Epithelial cell of proximal tubule (primary cell): ENCODE measurements around the gene SERPINA4. TPM values are rescaled to one million over a fixed set of nuclear protein-coding genes. Genes with fewer than 3 reads are reported as not detected.

Experiments used
- DNase-seq: peaks from one replicate; pipeline ENCODE4 v3.0.0-alpha.2; 2011; ENCODE audit warnings: low read depth
- H3K4me3 ChIP-seq: 2 replicates; pipeline ENCODE4 v1.5.1; 2011; ENCODE audit warnings: low read depth, mild to moderate bottlenecking, low read length
- CTCF ChIP-seq: conservative IDR thresholded peaks from 2 replicates; pipeline ENCODE4 v1.5.1; 2012; ENCODE audit warnings: low read depth, mild to moderate bottlenecking, low read length
- total RNA-seq: library from RNA; depleted of rRNA; stranded (reverse); fragments of >200 nt; gene quantifications from 2 replicates; pipeline ENCODE4 v1.2.3, GENCODE V29; 2015

Gene SERPINA4
- total RNA-seq, 1 donor from 2014 or later, result not detected

GRCh38 chr14:94542811-94543440 is 18.3 kb upstream of the SERPINA4 start:
- no peak for DNase-seq
- no peak overlapping the region for H3K4me3 ChIP-seq
- TF ChIP-seq CTCF, result no peak

GRCh38 chr14:94543449-94544124 is 17.7 kb upstream of the SERPINA4 start:
- DNase-seq, result no peak
- H3K4me3 ChIP-seq, result no peak overlapping the region
- TF ChIP-seq CTCF, result no peak

GRCh38 chr14:94544726-94545125 is 16.5 kb upstream of the SERPINA4 start:
- DNase-seq, result no peak
- no peak for TF ChIP-seq CTCF
- no peak overlapping the region for H3K4me3 ChIP-seq

- H3K4me3 ChIP-seq, result no peak overlapping the region
- no peak for DNase-seq
- TF ChIP-seq CTCF, result no peak
Observed at GRCh38 chr14:94545131-94545841, 16.0 kb upstream of the SERPINA4 start.

GRCh38 chr14:94547151-94547680 is 14.0 kb upstream of the SERPINA4 start:
- no peak overlapping the region for H3K4me3 ChIP-seq
- no peak for TF ChIP-seq CTCF
- no peak for DNase-seq

- no peak for DNase-seq
- TF ChIP-seq CTCF, result no peak
- H3K4me3 ChIP-seq, result no peak overlapping the region
Observed at GRCh38 chr14:94547726-94548125, 13.5 kb upstream of the SERPINA4 start.
